LNCaP clone FGC (cell line): ENCODE results near the gene VAV2.
"Not testable (repeated sequence)": the region's sequence is repeated elsewhere in the genome, so short reads cannot be mapped to it uniquely, and the experiment has no call there.

Experiments used
- DNase-seq: peaks from one replicate; pipeline ENCODE4 v3.0.0-alpha.2; 2011; ENCODE audit warnings: low read depth
- H3K4me3 ChIP-seq: 2 replicates; pipeline ENCODE4 v1.5.1; 2011; ENCODE audit warnings: mild to moderate bottlenecking, low read depth, low read length, control low read depth
- CTCF ChIP-seq: IDR thresholded peaks from 2 replicates; pipeline ENCODE4 v1.5.1; 2012; ENCODE audit warnings: mild to moderate bottlenecking; ENCODE audit not compliant: control insufficient read depth, insufficient read depth; ENCODE audit errors: extremely low read depth

Gene VAV2

GRCh38 chr9:133927041-133927440, 65.1 kb downstream of the VAV2 start:
- no peak for TF ChIP-seq CTCF
- DNase-seq, result no peak
- no peak overlapping the region for H3K4me3 ChIP-seq

GRCh38 chr9:133926165-133926856, 65.8 kb downstream of the VAV2 start:
- no peak overlapping the region for H3K4me3 ChIP-seq
- DNase-seq, result no peak
- TF ChIP-seq CTCF, result no peak

- no peak for DNase-seq
- no peak overlapping the region for H3K4me3 ChIP-seq
- TF ChIP-seq CTCF, result no peak
These were observed 67.7 kb downstream of the VAV2 start for GRCh38 chr9:133924453-133924852.

- DNase-seq, H3K4me3 ChIP-seq: not testable (repeated sequence)
These were observed 68.5 kb downstream of the VAV2 start for GRCh38 chr9:133923608-133924007.

- no peak for DNase-seq
These were observed 70.3 kb downstream of the VAV2 start for GRCh38 chr9:133921866-133922265.

GRCh38 chr9:133920471-133920870, 71.7 kb downstream of the VAV2 start:
- no peak for TF ChIP-seq CTCF
- no peak overlapping the region for H3K4me3 ChIP-seq
- DNase-seq, result no peak

More at GRCh38 chr9:133921866-133922265, 70.3 kb downstream of the VAV2 start:
- no peak overlapping the region for H3K4me3 ChIP-seq
- TF ChIP-seq CTCF, result no peak

GRCh38 chr9:133919253-133920115, 72.6 kb downstream of the VAV2 start:
- H3K4me3 ChIP-seq, result no peak overlapping the region
- no peak for TF ChIP-seq CTCF
- no peak for DNase-seq
